ENCODE results near the gene RIC3.
A peak's percentile ranks its signal among the peaks of the same experiment; 100 is the strongest.

Gene RIC3

DNA sequence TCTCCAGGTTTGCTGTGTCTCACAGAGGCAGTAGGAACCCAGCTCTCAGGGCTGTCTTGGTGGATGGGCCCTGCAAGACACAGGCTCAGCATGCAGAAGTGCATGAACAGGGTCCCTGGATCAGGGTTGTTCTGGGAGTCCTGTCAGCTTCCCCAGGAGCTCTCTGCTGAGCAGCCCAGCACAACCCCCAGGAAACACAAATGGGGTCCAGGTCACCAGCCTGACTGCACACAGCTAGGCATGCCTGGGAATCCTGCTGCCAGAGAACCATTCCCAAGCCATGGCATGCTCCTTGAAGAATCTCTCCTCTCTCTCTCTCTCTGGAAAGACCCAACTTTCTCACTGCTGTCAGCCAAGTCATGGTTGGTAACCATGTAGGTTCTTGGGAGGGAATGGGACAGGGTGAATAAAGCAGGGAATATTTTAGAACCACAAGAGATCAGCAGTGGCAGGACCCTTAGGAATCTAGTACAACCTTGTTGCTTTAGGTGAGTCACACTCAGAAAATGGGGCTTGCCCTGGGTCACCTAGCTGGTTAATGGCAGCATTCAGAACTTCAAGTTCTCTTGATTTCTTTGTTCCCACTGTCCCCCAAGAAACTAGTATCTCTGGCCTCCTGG lies 66.4 kb downstream of the RIC3 start:
- no peak for DNase-seq

DNA sequence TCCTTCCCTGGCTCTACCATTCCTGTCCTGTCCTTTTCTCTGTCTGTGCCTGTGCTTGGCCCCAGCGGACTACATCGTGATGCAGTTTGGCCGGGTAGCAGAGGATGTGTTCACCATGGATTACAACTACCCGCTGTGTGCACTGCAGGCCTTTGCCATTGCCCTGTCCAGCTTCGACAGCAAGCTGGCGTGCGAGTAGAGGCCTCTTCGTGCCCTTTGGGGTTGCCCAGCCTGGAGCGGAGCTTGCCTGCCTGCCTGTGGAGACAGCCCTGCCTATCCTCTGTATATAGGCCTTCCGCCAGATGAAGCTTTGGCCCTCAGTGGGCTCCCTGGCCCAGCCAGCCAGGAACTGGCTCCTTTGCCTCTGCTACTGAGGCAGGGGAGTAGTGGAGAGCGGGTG lies 67.4 kb downstream of the RIC3 start:
- no peak for DNase-seq

- DNase-seq = no peak
These were observed 68.2 kb downstream of the RIC3 start for GRCh38 chr11:8100605-8101004.

DNA sequence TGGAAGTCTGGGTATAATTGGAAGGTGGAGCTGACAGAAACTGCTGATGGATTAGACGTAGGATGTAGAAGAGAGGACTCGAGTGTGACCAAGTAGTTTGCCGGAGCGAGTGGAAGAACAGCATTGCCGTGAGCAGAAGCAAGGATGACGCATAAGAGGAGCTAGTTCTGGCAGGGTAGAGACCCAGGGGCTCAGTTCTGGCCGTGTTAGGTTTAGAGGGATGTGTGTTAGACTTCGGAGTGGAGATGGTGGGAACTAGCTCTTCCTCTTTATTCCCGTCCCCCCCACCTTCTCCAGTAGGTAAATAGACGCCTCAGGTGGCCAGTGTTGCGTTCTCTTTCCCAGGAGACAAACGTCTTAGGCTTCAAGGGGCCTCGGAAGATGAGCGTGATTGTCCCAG lies 68.7 kb downstream of the RIC3 start:
- no peak for DNase-seq

DNA sequence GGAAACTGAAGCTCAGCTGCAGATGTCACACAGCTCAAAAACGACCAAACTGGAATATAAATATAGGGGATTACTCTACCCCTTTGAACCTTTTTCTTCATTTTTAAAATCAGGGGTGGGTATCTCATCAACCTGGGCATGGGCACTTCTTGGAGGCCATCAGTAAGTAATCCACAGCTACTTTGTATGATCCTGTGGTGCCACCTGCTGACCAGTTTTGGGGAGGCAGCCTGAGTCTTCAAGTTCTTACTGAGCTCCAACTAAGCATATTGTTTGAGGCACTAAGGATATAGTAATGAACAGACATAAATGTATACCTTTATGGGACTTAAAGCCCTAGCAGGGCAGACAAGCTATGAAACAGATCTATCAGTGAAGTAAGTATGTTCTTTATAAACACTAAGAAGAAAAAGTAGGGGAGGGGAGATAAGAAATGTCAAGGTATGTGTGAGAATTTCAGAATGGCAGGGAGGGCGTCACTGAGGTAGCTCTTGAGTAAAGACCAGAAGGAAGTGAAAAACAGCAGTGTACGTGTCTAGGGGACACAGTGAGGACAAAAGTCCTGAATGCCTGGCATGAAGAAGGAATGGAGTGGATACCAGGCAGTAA lies 69.4 kb downstream of the RIC3 start:
- peak; percentile 87 for DNase-seq

DNA sequence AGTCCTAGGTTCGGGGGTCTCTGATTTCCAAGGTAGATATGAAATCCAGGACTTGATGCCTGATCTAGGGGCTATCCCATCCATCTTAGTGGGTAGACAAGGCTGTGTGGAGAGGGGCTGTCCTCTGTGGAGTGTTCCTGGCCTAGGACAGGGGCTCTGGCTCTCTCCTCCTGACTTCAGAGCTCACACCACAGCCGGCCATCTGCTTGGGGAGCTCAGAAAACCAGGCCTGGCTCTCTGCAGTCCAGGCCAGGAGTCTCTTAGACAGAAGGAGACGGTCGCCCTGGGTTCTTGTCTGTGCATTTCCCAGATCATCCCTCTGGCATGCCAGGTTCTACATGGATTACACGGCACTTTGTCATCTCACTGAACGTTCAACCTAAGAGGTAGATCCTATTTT lies 69.9 kb downstream of the RIC3 start:
- no peak for DNase-seq

GRCh38 chr11:8098361-8098760 lies 70.5 kb downstream of the RIC3 start:
- DNase-seq = peak; percentile 15

DNA sequence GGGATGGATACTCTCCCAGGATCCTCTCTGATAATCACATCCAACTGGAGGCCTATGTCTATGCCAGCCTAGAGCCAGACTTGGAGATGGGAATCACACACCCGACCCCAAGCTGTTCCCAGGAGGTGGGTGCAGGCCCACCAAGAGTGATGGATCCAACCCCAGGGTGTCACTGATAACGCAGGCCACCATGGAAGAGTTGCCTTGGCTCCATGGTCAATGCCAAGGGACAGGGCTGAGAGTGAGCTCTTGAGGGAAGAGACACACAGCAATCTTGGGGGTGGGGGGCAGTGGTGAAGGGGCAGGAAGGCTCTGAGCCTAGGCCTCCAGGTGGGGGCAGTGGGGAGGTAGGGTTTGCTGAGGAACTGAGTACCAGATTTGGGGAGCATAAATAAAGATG lies 70.9 kb downstream of the RIC3 start:
- peak; percentile 14 for DNase-seq

GRCh38 chr11:8097468-8097867 lies 71.4 kb downstream of the RIC3 start:
- DNase-seq = peak; percentile 5

- peak; percentile 9 for DNase-seq
These were observed 71.8 kb downstream of the RIC3 start for GRCh38 chr11:8097062-8097461.

GRCh38 chr11:8096575-8096974 lies 72.2 kb downstream of the RIC3 start:
- DNase-seq = peak; percentile 9

DNA sequence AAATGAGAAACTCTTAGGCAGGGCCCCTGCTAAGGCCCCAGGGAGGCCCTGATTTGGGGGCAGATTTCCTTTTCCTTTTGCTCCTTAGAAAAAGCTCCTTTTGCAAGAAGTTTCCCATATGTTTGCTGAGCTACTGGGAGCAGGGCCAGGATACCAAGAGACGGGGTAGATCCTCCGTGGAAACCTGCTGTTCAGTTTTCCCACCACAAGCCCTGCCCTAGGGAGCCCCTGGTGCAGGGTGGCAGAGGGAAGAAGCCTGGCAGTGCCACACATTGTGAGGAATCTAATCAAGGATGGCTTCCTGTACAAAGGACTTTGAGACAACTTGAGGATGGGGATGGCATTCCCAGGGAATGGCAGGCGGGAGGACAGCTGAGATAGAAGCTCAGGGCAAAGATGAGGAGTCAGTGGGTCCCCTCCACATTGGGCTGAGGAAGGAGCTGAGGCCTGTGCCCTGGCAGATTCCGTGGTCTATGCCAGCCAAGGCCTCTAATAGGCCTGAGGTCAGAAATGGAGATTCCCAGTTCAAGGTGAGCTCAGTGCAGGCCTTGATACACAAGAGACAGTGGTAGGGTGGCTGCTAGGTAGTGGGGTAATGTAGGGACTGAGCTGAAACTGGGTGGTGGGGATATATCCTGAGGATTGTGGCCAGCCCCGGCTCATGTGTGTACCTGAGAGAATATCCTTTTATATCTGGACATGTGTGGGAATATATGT lies 72.9 kb downstream of the RIC3 start:
- DNase-seq = peak; percentile 14

DNA sequence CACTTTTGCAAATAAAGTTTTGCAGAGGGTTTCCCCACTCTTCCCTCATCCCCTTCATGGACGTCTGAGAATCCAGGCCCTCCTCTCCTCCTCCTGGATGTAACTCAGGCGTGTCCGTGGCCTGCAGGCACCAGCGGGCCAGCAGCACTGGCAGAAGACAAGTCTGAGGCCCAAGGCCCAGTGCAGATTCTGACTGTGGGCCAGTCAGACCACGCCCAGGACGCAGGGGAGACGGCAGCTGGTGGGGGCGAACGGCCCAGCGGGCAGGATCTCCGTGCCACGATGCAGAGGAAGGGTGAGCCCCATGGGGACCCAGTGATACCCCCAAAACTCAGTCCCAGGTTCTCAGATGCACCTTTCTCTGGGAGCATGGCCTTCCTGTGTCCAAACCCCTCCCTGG lies 73.5 kb downstream of the RIC3 start:
- DNase-seq = peak; percentile 13

DNA sequence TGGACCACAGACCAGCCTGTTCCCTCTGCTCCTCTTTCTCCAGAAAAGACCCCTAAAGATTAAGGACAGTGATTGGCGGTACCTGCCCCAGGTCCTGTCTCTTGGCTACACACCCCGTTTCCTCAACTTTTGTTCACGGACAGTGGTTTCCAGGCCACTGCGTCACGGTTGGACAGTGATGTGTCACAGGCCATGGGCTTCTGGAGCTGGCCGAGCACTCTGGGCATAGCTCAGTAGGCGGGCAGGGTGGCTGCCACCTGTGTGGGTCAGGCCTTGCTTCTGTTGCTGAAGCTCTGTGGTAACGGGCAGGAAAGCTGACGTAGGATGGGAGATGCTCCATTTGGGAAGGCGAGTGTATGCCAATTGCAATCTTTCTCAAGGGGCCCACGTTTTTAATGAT lies 74.2 kb downstream of the RIC3 start:
- DNase-seq = peak; percentile 15

- no peak for DNase-seq
These were observed 74.8 kb downstream of the RIC3 start for GRCh38 chr11:8093931-8094575.

- DNase-seq = peak; percentile 69
These were observed 76.0 kb downstream of the RIC3 start for GRCh38 chr11:8092587-8093424.

- no peak for DNase-seq
These were observed 77.1 kb downstream of the RIC3 start for GRCh38 chr11:8091721-8092120.

- peak; percentile 65 for DNase-seq
These were observed 78.1 kb downstream of the RIC3 start for GRCh38 chr11:8090756-8091155.

- no peak for DNase-seq
These were observed 78.9 kb downstream of the RIC3 start for GRCh38 chr11:8089791-8090510.

- DNase-seq = no peak
These were observed 81.1 kb downstream of the RIC3 start for GRCh38 chr11:8087756-8088155.

DNA sequence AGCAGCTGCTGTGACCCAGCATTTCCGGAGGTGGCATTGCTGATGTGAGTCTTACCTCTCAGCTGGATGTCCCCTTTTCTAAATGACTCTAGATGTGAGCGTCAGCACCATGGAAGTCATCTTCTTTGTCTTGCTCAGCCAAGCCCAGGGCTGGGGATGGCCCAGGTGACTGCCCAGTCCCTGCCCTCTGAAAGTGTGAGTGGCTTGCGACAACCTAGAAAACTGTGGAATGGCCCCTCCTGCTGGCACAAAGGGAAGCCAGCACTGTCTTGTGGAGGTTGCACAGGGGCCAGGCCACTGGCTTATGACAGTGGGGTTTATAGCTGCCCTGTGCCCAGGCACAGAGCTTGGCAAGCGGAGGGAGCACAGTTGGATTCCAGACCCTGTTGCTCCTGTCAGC lies 81.6 kb downstream of the RIC3 start:
- DNase-seq = no peak

DNA sequence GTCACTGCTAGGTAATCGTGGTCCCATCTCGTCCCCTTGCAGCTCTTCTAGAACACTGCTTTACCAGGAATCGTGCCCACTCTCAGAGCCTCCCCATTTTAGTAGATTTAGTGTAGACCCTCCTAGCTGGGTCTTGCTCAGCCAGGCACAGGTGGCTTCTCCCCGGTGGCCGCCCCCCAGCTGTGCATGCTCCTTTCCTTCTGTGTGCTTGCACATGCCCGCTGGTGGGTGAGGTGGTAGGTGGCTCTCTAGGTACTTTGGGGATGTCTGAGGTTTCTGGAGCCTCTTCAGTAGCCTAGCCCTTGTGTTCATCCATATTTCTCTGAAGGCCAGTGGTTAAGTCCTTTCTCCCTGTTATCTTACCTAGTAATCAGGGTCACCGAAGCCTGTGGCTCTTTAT lies 82.3 kb downstream of the RIC3 start:
- no peak for DNase-seq

All from stimulated activated CD8-positive, alpha-beta memory T cell treated with anti-CD3 and anti-CD28 coated beads, Interleukin-4, amount 100 ng/mL, for 48 hours (primary cell).